Gastrocnemius medialis (tissue), 4 donors: ENCODE measurements around the gene BPIFB4. TPM values are rescaled to one million over a fixed set of nuclear protein-coding genes. Genes with fewer than 3 reads are reported as not detected.

Experiments
- ATAC-seq, 2 donors: fragments of 150-250 bp; one replicate each; pipeline ENCODE4 v1.9.1; 2016
- DNase-seq, 2 donors: peaks; one replicate each; pipeline ENCODE4 v3.0.0-alpha.2; 2019
- H3K27ac ChIP-seq, 4 donors: fragments of 200-600 bp; sonication (generic); 1 replicate in 1 of 4; 2 replicates in 3 of 4; pipeline ENCODE4 v1.5.1; 2016 to 2018; ENCODE audit warnings: mild to moderate bottlenecking in 2 of 4, moderate library complexity in 1 of 4
- H3K27me3 ChIP-seq, 3 donors: fragments of 200-600 bp; sonication (generic) in 2 of 3; 1 replicate in 1 of 3; 2 replicates in 2 of 3; pipeline versions ENCODE4 v1.5.1 to v1.6.0; 2016 to 2019; ENCODE audit warnings: mild to moderate bottlenecking in 1 of 3, moderate library complexity in 1 of 3
- H3K36me3 ChIP-seq, 2 donors: fragments of 200-600 bp; sonication (generic) in 1 of 2; one replicate each; pipeline ENCODE4 v1.5.1; 2017 to 2018
- H3K4me1 ChIP-seq, 2 donors: fragments of 200-600 bp; sonication (generic) in 1 of 2; one replicate each; pipeline ENCODE4 v1.5.1; 2016 to 2017; ENCODE audit warnings: mild to moderate bottlenecking in 2 of 2
- H3K4me3 ChIP-seq, 4 donors: fragments of 200-600 bp; sonication (generic) in 3 of 4; 1 replicate in 1 of 4; 2 replicates in 3 of 4; pipeline ENCODE4 v1.5.1; 2016 to 2019; ENCODE audit warnings: mild to moderate bottlenecking in 2 of 4
- H3K9me3 ChIP-seq, 3 donors: fragments of 200-600 bp; sonication (generic) in 2 of 3; 1 replicate in 1 of 3; 2 replicates in 2 of 3; pipeline ENCODE4 v1.5.1; 2016 to 2019
- POLR2A ChIP-seq, 2 donors: fragments of 450-650 bp; IDR thresholded peaks; one replicate each; pipeline ENCODE4 v1.6.1; 2017; ENCODE audit warnings: antibody characterized with exemption in 2 of 2, mild to moderate bottlenecking in 2 of 2, moderate library complexity in 2 of 2
- in situ Hi-C, 4 donors: fragments of 200-750 bp; cut with MboI; loops; one replicate each; pipeline versions ENCODE4 v1.15.0 to v1.8.0; 2017; ENCODE audit warnings: low sequenced_read_pairs in 4 of 4
- intact Hi-C: fragments of 100-400 bp; cut with DNase I; formaldehyde crosslinking; loops from one replicate; pipeline ENCODE4 v1.15.1; 2023; ENCODE audit warnings: low total_unique reads
- total RNA-seq, 4 donors: library from RNA; depleted of rRNA; stranded (reverse); fragments of >200 nt; gene quantifications; one replicate each; pipeline versions ENCODE4 v1.1.0 to v1.2.3, GENCODE V29; 2016
- TF ChIP-seq, protein P1 (sequence below), 5 experiments: fragments of 450-650 bp in 3 of 5; fragments of 200-600 bp in 2 of 5; sonication (generic) in 2 of 5; IDR thresholded peaks in 4 of 5; conservative IDR thresholded peaks in 1 of 5; 1 replicate in 4 of 5; 2 replicates in 1 of 5; pipeline ENCODE4 v1.5.1; 2016 to 2019; ENCODE audit warnings: antibody characterized with exemption in 5 of 5, mild to moderate bottlenecking in 3 of 5, moderate library complexity in 3 of 5

Gene BPIFB4
- total RNA-seq, 4 donors from 2014 or later = not detected

DNA sequence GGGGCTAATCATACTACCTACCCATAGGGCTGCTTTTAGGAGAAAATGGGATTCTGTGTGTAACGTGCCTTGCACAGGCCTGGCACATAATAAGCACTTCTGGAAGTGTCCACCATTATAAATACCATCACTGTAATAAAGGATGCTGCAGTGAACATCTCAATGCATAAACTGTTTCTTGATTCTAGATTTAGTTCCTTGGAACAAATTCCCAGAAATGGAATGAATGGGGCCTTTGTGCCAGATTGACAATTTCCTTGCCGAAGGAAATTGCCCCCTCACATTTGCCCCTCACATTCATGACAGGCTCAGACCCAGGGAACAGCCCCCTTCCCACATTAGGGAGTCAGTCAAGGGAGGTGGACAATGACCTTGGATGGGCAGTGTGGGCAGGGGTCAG lies 29.2 kb downstream of the BPIFB4 start:
- in situ Hi-C loops (no loop called here), intact Hi-C loops (no loop called here)
- no peak for TF ChIP-seq POLR2A (IDR thresholded peaks at IDR 0.05)
- TF ChIP-seq, protein P1, sequence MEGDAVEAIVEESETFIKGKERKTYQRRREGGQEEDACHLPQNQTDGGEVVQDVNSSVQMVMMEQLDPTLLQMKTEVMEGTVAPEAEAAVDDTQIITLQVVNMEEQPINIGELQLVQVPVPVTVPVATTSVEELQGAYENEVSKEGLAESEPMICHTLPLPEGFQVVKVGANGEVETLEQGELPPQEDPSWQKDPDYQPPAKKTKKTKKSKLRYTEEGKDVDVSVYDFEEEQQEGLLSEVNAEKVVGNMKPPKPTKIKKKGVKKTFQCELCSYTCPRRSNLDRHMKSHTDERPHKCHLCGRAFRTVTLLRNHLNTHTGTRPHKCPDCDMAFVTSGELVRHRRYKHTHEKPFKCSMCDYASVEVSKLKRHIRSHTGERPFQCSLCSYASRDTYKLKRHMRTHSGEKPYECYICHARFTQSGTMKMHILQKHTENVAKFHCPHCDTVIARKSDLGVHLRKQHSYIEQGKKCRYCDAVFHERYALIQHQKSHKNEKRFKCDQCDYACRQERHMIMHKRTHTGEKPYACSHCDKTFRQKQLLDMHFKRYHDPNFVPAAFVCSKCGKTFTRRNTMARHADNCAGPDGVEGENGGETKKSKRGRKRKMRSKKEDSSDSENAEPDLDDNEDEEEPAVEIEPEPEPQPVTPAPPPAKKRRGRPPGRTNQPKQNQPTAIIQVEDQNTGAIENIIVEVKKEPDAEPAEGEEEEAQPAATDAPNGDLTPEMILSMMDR (IDR thresholded peaks at IDR 0.05 in 4 of 5, conservative IDR thresholded peaks at IDR 0.05 in 1 of 5) = no peak
- Histone ChIP-seq H3K4me1 (no peaks in the 10 kb centered on the region), H3K27ac (no peak overlapping the region), H3K36me3 (no peaks in the 10 kb centered on the region), H3K4me3 (no peak overlapping the region), H3K27me3 (peaks cover 0 to 11% (median 6%) of the 10 kb centered on the region in 3 donors), H3K9me3 (no peaks in the 10 kb centered on the region)
- ATAC-seq = no peak
- no peak for DNase-seq

DNA sequence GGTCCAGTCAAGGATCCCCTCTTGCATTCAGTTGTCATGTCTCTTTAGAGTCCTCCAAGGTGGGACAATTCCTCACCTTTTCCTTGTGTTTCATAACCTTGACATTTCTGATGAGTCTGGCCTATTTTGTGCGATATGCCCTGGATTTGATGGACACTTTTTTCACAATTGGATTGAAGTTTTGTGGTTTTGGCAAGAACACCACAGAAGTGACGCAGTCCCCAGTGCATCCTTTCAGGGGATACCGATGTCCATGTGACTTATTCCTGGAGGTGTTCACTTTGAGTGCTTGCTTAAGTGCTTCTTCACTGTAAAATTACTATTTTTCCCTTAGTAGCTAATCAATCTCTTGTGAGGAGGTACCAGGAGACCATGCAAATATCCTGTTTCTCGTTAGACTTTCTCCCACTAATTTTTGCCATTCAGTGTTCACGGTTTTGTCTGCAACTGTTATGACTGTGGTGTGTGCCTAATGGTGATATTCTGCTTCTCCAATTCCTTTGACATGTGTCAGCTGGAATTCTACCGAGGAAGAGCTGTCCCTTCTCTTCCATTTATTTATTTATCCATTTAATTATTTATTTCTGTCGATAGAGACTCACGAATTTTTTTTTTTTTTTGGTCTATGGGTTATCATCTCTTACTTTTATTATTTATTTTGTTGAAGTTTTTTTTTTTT lies 30.8 kb downstream of the BPIFB4 start:
- TF ChIP-seq POLR2A (IDR thresholded peaks at IDR 0.05) = no peak
- TF ChIP-seq, protein P1 (IDR thresholded peaks at IDR 0.05 in 4 of 5, conservative IDR thresholded peaks at IDR 0.05 in 1 of 5) = no peak
- intact Hi-C loops (no loop called here), in situ Hi-C loops (no loop called here)

DNA sequence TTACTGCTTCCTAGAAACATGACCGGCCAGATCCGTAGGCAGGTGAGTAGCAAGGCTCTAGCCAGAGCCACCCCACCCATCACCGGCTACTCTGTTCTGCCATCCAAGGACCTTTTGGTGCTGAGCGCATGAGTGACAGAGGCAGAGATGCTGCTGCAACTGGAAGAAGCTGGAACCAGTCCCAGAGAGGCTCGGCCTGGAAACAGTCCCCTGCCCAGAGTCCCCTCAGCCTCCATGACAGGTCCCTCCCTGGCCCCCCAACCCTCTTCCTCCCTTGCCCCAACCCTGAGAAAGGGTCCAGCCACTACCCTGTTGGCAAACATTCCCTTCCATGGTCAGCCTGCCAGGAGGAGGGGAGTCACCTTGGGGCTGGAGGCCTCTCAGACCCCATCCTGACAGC lies 31.9 kb downstream of the BPIFB4 start:
- TF ChIP-seq, protein P1 (IDR thresholded peaks at IDR 0.05 in 4 of 5, conservative IDR thresholded peaks at IDR 0.05 in 1 of 5) = no peak
- TF ChIP-seq POLR2A (IDR thresholded peaks at IDR 0.05) = no peak
- Histone ChIP-seq H3K27me3 (no peaks in the 10 kb centered on the region), H3K4me3 (no peak overlapping the region), H3K27ac (no peak overlapping the region), H3K9me3 (no peaks in the 10 kb centered on the region), H3K4me1 (no peaks in the 10 kb centered on the region), H3K36me3 (no peaks in the 10 kb centered on the region)
- in situ Hi-C loops = no loop called here
- DNase-seq (no peak), ATAC-seq (no peak)
- intact Hi-C loops = no loop called here

More for the DNA sequence above, 30.8 kb downstream of the BPIFB4 start:
- Histone ChIP-seq H3K27me3 (no peaks in the 10 kb centered on the region), H3K9me3 (no peaks in the 10 kb centered on the region), H3K4me3 (no peak overlapping the region), H3K4me1 (no peaks in the 10 kb centered on the region), H3K27ac (no peak overlapping the region), H3K36me3 (no peaks in the 10 kb centered on the region)
- DNase-seq = no peak
- ATAC-seq = no peak

DNA sequence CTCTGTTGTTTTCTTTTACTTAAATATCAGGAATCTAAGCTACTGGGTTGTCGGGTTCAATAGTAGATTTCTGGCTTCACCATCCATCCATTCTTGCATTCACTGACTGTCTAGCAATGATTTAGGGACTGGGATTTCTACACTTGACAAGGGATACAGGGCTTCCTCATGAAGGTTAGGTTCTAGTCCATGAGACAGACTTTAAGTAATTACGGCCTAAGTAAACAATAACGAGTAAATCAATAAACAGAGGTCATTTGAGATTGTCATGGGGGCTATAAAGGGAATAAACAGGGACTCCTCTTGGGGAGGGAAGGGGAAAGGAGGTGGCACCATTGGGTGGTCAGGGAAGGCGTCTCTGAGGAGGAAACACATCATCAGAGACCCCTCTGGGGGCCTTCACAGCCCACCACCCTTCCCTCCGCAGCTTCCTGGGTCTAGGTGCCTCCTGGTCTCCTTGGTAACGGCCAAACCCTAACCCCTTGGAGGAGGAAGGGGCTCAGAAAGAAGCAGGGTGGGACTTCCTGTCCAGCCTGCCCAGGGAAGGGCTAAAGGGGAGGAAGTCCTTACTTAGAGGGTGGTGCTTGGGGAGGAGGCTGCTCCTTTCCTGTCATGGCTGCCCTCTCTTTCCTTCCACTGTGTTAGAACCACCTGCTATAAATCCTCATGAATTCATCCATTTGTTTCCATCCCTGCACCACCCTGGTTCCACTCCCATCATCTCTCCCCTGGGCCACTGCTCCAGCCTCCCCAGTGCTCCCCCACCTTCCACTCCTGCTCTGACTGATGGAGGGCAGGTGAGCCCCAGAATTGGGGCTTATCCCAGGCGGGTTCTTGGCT lies 33.3 kb downstream of the BPIFB4 start:
- no peaks in the 10 kb centered on the region for H3K4me1 ChIP-seq
- ATAC-seq (no peak), DNase-seq (no peak)
- no peaks in the 10 kb centered on the region for H3K36me3 ChIP-seq
- no peaks in the 10 kb centered on the region for H3K9me3 ChIP-seq
- H3K27ac ChIP-seq = no peak overlapping the region
- H3K27me3 ChIP-seq = no peaks in the 10 kb centered on the region
- H3K4me3 ChIP-seq = no peak overlapping the region
- in situ Hi-C loops = no loop called here
- TF ChIP-seq POLR2A (IDR thresholded peaks at IDR 0.05) = no peak
- TF ChIP-seq, protein P1 (IDR thresholded peaks at IDR 0.05 in 4 of 5, conservative IDR thresholded peaks at IDR 0.05 in 1 of 5) = no peak
- intact Hi-C loops = no loop called here
